Lung (tissue), 12 donors: Measurements from ENCODE around the gene KSR1. TPM values are rescaled to one million over a fixed set of nuclear protein-coding genes. Genes with fewer than 3 reads are reported as not detected.
A peak's percentile ranks its signal among the peaks of the same experiment; 100 is the strongest.

Source experiments
- ATAC-seq: fragments of 200-7000 bp; cut with Tn5 transposase; one replicate; pipeline ENCODE4 v1.9.1; 2020; ENCODE audit warnings: moderate number of reproducible peaks; ENCODE audit not compliant: insufficient read depth, low FRiP score
- DNase-seq, 3 donors: peaks; one replicate each; pipeline ENCODE4 v3.0.0-alpha.2; 2013 to 2017
- H3K27ac ChIP-seq, 2 donors: one replicate each; pipeline ENCODE4 v1.5.1; 2013; ENCODE audit warnings: mild to moderate bottlenecking in 2 of 2, moderate library complexity in 2 of 2, control low read depth in 1 of 2, inconsistent platforms in 1 of 2, low read depth in 1 of 2, low read length in 1 of 2
- H3K27me3 ChIP-seq, 3 donors: one replicate each; pipeline ENCODE4 v1.5.1; 2013; ENCODE audit warnings: low read length in 2 of 3; ENCODE audit not compliant: control insufficient read depth in 3 of 3, insufficient read depth in 3 of 3
- H3K36me3 ChIP-seq, 4 donors: one replicate each; pipeline ENCODE4 v1.5.1; 2013; ENCODE audit warnings: low read length in 4 of 4, mild to moderate bottlenecking in 1 of 4, moderate library complexity in 1 of 4; ENCODE audit not compliant: control insufficient read depth in 4 of 4, insufficient read depth in 4 of 4
- H3K4me1 ChIP-seq, 5 donors: one replicate each; pipeline ENCODE4 v1.5.1; 2013; ENCODE audit warnings: low read length in 5 of 5, mild to moderate bottlenecking in 2 of 5, moderate library complexity in 1 of 5; ENCODE audit not compliant: control insufficient read depth in 5 of 5, insufficient read depth in 5 of 5
- H3K4me3 ChIP-seq: one replicate; pipeline ENCODE4 v1.5.1; 2013; ENCODE audit warnings: mild to moderate bottlenecking, control low read depth, moderate library complexity
- H3K9ac ChIP-seq, 2 donors: one replicate each; pipeline ENCODE4 v1.5.1; 2013; ENCODE audit warnings: low read length in 2 of 2, control low read depth in 1 of 2; ENCODE audit not compliant: insufficient read depth in 1 of 2
- H3K9me3 ChIP-seq, 4 donors: one replicate each; pipeline ENCODE4 v1.5.1; 2013; ENCODE audit warnings: low read length in 3 of 4, mild to moderate bottlenecking in 1 of 4, moderate library complexity in 1 of 4; ENCODE audit not compliant: control insufficient read depth in 4 of 4, insufficient read depth in 3 of 4
- WGBS, 2 donors: extraction: QIAGEN DNeasy Blood & Tissue Kit; methylation state at CpG; one replicate each; pipeline ENCODE4 v1.1.7; 2013; 5-methylcytosine and 5-hydroxymethylcytosine counted together
- polyA plus RNA-seq, 2 donors: library from polyadenylated mRNA; stranded (reverse); fragments of 200-250 nt; gene quantifications; one replicate each; pipeline ENCODE4 v1.2.1, GENCODE V29; 2013
- total RNA-seq, 2 donors: library from RNA; depleted of rRNA in 1 of 2; stranded (reverse); fragments of >200 nt in 1 of 2; gene quantifications; one replicate each; pipeline ENCODE4 v1.2.1, GENCODE V29; 2014 to 2021
- TF ChIP-seq, protein P1 (sequence below): IDR thresholded peaks from 2 replicates; pipeline ENCODE4 v1.5.1; 2012; ENCODE audit warnings: mild to moderate bottlenecking; ENCODE audit errors: control extremely low read depth, extremely low read depth
- donor health status: control.
- donor health status: control.
- donor health status: Bipolar disorder and iron deficiency.
- donor health status: healthy.
- donor health status: DM: yes; HTN: yes; CAD: no.

The KSR1 gene
- total and polyA plus RNA-seq, 4 donors: 26.8 to 70.0 (median 42.3) TPM

DNA sequence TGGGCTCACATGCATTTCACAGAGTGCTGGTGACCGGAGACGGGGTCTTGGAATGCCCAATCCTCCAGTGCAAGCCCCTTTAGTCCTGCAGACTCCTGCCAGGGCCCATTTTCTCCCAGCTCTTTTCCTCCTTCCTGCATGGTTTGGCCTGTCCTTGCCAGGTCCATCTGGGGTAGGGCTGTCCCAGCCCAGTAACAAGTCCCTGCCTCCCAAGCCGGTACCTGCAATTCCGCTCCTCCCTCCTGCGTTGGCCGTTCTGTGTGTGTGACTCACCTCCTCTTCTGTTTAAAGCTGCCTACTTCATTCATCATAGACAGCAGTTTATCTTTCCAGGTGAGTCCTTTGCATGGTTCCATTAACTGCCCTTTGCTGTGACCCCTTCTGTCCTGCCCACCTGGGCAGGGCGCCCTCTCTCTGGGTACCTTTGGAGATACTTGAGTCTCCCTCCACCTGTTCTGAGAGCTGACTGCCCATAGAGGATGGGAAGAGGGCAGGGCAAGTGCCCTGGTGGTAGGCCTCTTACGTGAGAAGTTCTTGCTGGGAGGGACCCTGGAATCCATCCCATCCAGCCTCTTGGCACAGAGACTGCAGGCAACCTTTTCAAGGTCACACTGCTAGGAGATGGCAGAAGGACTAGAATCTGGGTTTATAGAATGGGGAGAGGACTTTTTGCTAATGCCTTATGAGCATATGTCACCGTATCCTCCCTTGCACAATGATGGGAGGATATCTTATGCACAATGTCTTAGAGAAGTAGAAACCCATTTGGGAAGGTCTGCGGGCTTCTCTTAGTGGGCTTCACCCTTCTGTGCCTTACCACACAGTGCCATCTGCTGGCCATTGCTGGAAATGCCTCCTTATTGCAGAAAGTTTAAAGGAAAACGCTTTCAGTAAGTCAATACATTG is 145.1 kb downstream of the KSR1 start:
- H3K36me3 ChIP-seq: peaks cover 0 to 36% (median 30%) of the 10 kb centered on the region in 4 donors
- no peak for ATAC-seq
- no peak overlapping the region for H3K27ac ChIP-seq
- H3K9ac ChIP-seq: no peak overlapping the region
- no peaks in the 10 kb centered on the region for H3K9me3 ChIP-seq
- no peaks in the 10 kb centered on the region for H3K27me3 ChIP-seq
- TF ChIP-seq, protein P1, sequence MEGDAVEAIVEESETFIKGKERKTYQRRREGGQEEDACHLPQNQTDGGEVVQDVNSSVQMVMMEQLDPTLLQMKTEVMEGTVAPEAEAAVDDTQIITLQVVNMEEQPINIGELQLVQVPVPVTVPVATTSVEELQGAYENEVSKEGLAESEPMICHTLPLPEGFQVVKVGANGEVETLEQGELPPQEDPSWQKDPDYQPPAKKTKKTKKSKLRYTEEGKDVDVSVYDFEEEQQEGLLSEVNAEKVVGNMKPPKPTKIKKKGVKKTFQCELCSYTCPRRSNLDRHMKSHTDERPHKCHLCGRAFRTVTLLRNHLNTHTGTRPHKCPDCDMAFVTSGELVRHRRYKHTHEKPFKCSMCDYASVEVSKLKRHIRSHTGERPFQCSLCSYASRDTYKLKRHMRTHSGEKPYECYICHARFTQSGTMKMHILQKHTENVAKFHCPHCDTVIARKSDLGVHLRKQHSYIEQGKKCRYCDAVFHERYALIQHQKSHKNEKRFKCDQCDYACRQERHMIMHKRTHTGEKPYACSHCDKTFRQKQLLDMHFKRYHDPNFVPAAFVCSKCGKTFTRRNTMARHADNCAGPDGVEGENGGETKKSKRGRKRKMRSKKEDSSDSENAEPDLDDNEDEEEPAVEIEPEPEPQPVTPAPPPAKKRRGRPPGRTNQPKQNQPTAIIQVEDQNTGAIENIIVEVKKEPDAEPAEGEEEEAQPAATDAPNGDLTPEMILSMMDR: peak; percentile 90
- WGBS, 2 donors: 68% methylated on average over 11 of the region's 11 CpGs
- peak; percentile 89 to 92 (median 92) for DNase-seq
- H3K4me3 ChIP-seq: no peak overlapping the region
- peaks cover 0 to 9% (median 3%) of the 10 kb centered on the region in 5 donors for H3K4me1 ChIP-seq

DNA sequence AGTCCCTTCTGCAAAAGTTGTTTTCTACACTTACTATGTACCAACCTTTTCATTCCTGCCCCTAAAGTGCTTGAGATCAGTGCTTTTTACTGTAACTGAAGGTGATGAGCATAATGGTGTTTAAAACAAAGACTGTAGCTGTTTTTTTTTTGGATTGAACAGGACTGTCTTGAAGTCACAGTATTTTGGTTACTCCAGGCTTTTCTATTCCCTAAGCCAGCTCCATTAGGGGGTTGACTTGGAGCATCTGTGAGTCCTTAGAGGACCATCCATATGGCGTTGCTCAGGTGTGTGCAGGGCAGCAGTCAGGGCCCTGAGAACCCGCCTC is 145.7 kb downstream of the KSR1 start:
- TF ChIP-seq, protein P1: no peak
- H3K27me3 ChIP-seq: no peaks in the 10 kb centered on the region
- DNase-seq (no peak), ATAC-seq (no peak)
- H3K27ac ChIP-seq: no peak overlapping the region
- peaks cover 0 to 3% (median 0%) of the 10 kb centered on the region in 5 donors for H3K4me1 ChIP-seq
- no peak overlapping the region for H3K4me3 ChIP-seq
- WGBS, 2 donors: 83 to 85% methylated on average over 2 of the region's 2 CpGs
- no peaks in the 10 kb centered on the region for H3K9me3 ChIP-seq
- H3K9ac ChIP-seq: no peak overlapping the region
- H3K36me3 ChIP-seq: peaks cover 0 to 35% (median 31%) of the 10 kb centered on the region in 4 donors

GRCh38 chr17:27602721-27603420 is 146.6 kb downstream of the KSR1 start:
- ATAC-seq (peak; percentile 59), DNase-seq (peak; percentile 68 to 76 (median 76))
- Histone ChIP-seq H3K4me3 (no peak overlapping the region), H3K27me3 (no peaks in the 10 kb centered on the region), H3K4me1 (no peaks in the 10 kb centered on the region), H3K36me3 (peaks cover 0 to 34% (median 25%) of the 10 kb centered on the region in 4 donors), H3K9me3 (no peaks in the 10 kb centered on the region), H3K27ac (no peak overlapping the region), H3K9ac (no peak overlapping the region)
- TF ChIP-seq, protein P1: peak; percentile 85
- 38 to 46% methylated on average over 15 of the region's 15 CpGs for WGBS, 2 donors
